ENCODE data around the gene ATP6AP1.

ATP6AP1 gene

GRCh38 chrX:154452823-154453222 is 24.3 kb downstream of the ATP6AP1 start:
- no peak for DNase-seq

DNA sequence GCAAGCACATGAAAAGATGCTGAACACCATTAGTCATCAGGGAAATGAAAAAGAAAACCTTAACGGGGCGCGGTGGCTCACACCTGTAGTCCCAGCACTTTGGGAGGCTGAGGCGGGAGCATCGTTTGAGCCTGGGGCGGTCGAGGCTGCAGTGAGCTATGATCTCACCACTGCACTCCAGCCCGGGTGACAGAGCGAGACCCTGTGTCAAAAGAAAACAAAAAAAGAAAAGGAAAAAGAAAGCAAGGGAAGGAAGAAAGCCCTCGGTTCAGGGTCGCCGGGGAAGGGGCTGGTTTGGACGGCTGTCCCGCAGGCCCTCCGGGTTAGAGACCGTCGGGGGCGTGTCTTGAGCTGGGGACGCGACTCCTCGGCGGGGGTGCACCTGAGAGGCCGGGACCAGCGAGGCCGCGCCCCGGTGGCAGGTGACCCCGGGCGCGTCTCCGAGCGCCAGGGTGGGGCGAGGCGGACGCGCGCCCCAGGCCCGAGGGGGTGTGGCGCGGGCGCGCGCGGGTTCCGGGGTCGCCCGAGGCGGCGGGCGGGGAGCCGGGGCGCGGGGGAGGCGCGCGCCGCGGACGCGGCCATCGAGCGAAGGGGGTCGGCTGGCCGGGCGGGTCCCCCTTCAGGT is 29.1 kb downstream of the ATP6AP1 start:
- peak; percentile 1 for DNase-seq

DNA sequence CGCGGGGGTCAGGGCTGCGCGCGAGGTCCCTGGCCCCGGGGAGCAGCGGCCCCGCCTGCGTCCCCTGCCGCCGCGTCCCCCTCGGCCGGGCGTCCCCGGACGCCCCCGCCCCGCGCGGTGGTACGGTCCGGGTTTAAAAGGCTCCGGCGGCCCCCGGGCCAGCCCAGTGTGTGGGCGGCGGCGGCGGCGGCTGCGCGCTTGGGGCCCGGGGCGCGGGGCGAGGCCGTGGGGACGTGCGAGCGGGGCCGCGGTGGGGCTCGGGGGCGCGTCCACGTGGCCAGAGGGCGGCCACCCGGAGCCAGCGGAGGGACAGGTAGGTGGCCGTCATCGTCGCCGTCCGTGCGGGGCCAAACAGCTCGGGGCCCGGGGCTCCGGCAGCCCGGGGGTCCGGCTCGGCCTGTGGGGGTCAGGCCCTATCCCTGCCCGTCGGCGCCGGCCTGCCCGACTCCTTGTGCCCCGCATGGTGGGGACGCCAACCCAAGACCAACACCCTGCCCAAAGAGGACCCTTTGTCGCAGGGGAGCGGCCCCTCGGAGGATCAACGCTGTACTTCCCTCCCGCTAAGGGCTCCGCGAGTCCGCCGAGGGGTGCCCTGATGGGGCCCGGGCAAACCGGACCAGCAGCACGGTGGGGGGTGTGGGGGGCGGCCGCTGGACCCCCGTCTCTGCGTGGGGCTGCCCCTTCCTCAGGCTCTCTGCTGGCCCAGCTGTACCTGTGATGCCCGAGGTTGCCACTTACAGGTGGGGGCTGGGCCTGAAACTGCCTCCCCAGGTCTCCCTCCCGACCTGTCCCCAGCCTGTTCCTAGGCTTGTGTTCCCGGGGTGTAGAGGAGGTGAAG is 29.9 kb downstream of the ATP6AP1 start, which contains the start of gene PLXNA3:
TSS of gene PLXNA3 (plus strand) at position 166 of the 838 bp plus-strand sequence. CDS start 1,903 bp downstream, outside the sequence.
- DNase-seq, result no peak

- DNase-seq, result peak; percentile 6
Observed at GRCh38 chrX:154458954-154459778, 30.7 kb downstream of the ATP6AP1 start.

- DNase-seq, result no peak
Observed at GRCh38 chrX:154459832-154460231, 31.4 kb downstream of the ATP6AP1 start.

GRCh38 chrX:154460326-154460725 is 31.8 kb downstream of the ATP6AP1 start:
- no peak for DNase-seq

DNA sequence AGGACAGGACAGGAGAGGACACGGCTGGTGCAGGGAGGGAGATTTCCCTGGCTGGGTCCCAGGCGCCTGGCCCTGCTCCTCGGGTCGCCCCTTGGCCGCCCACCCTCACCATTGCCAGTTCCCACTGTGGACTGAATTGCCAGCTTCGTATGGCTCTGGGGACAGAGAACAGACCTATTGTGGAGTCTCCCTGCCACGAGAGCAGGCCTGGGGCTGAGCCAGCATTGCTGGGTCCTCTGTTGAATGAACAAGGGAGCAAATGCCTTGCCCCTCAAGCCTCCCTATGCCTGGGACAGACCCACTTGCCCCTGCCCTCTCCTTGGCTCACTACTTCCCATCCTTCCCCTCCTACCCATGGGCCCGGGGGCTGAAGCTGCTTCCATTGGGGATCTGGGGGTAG is 33.9 kb downstream of the ATP6AP1 start:
- no peak for DNase-seq

DNA sequence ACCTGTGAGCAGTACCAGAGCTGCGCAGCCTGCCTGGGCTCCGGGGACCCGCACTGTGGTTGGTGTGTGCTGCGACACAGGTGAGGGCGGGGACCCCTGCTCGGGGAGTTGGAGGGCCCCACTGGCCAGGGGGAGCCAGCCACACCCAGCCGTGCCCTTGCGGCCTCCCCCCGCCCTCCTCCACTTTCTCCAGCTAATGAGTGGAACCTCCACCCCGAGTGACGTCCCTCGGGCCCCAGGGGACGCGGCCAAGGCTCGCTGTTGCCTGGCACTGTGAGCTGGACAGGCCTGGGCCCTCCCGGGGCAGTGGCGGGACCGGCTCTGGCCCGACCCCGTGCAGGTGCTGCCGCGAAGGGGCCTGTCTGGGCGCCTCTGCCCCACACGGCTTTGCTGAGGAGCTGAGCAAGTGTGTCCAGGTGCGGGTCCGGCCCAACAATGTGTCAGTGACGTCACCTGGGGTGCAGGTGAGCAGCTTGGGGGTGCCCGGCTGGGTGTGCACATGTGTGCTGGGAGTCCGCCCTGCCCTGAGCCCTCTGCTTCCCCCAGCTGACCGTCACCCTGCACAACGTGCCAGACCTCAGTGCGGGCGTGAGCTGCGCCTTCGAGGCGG is 35.2 kb downstream of the ATP6AP1 start:
- no peak for DNase-seq

DNA sequence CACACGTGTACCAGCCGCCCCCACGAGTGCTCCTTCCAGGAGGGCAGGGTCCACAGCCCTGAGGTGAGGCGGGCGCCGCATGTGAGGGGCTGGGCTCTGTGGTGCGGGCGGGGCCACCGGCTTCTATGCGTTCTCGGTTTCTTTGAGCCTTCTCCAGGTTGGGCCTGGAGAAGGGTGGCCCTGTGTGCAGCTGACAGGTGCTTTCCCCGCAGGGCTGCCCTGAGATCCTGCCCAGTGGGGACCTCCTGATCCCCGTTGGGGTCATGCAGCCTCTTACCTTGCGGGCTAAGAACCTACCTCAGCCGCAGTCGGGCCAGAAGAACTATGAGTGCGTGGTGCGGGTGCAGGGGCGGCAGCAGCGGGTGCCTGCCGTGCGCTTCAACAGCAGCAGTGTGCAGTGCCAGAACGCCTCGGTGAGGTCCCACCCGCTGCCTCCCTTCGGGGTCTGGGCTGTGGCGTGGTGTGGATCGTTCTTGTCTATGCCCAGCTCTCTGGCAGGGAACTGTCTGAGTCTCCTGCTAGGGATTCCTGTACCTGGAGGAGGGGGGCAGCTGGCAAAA is 36.4 kb downstream of the ATP6AP1 start:
- DNase-seq, result no peak

DNA sequence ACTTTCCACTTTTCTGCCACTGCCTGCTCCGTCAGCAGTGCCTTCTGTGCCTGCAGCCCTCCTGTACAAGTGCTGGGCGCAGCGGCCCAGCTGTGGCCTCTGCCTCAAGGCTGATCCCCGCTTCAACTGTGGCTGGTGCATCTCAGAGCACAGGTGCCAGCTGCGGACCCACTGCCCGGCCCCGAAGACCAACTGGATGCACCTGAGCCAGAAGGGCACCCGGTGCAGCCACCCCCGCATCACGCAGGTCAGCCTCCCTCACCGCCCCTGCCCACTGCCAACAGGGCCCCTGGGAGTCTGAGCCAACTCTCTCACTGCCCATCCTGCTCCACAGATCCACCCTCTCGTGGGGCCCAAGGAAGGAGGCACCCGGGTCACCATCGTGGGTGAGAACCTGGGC is 37.1 kb downstream of the ATP6AP1 start:
- no peak for DNase-seq

GRCh38 chrX:154466036-154466435 is 37.6 kb downstream of the ATP6AP1 start:
- DNase-seq, result no peak

GRCh38 chrX:154466907-154467306 is 38.4 kb downstream of the ATP6AP1 start:
- no peak for DNase-seq

- DNase-seq, result no peak
Observed at GRCh38 chrX:154467556-154467955, 39.1 kb downstream of the ATP6AP1 start.

DNA sequence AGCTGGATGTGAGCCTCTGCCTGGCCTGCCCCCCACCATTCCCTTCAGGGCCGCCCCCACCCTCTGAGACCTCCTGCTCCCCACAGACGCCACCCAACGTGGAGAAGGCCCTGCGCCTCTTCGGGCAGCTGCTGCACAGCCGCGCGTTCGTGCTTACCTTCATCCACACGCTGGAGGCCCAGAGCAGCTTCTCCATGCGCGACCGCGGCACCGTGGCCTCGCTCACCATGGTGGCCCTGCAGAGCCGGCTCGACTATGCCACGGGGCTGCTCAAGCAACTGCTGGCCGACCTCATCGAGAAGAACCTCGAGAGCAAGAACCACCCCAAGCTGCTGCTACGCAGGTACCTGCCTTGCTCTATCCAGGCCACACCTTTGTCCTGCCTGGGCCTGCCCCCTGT is 39.7 kb downstream of the ATP6AP1 start:
- no peak for DNase-seq

- DNase-seq, result no peak
Observed at GRCh38 chrX:154469114-154469513, 40.6 kb downstream of the ATP6AP1 start.

DNA sequence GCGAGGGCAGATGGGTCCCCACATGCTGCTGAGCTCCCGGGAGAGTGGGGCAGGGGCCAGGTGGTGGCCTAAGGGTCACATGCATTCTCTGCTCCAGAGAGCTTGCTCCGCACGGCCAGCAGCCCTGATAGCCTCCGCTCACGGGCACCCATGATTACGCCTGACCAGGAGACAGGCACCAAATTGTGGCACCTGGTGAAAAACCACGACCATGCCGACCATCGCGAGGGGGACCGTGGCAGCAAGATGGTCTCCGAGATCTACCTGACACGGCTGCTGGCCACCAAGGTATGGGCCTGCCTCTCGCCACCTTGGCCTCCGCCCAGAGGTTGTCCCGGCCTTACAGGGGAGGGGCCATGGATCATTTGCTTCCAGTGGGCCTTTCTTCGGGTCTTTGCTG is 41.4 kb downstream of the ATP6AP1 start:
- DNase-seq, result no peak

DNA sequence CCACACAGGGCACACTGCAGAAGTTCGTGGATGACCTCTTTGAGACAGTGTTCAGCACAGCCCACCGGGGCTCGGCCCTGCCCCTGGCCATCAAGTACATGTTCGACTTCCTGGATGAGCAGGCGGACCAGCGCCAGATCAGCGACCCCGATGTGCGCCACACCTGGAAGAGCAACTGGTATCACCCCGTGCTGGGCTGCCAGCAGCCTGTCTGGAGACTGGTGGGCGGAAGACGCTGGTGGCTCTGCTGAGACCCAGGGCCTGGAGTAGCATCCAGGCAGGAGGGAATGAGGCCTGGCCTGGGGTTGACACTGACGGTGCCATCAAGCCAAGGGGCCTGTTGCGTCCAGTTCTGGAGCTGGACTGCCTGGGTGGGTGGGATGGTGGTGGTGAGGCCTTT is 42.0 kb downstream of the ATP6AP1 start:
- DNase-seq, result no peak

DNA sequence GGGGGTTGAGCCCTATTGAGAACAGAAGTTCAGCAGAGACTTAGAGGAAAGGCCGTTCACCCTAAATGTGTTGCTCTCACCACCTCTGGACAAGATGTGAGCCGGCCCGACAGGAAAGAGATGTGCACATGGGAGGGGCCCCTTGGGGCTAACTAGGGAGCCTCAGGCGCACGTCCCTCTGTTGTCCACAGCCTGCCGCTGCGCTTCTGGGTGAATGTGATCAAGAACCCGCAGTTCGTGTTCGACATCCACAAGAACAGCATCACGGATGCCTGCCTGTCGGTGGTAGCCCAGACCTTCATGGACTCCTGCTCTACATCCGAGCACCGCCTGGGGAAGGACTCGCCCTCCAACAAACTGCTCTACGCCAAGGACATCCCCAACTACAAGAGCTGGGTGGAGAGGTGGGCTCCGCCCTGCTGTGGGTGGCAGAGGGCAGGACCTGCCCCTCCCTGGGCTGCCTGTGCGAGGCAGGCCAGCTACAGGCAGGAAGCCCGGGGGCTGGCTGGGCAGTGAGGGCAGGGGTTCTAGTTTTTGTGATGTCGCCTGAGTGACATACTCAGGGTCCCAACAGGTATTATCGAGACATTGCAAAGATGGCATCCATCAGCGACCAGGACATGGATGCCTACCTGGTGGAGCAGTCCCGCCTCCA is 42.6 kb downstream of the ATP6AP1 start:
- no peak for DNase-seq

DNA sequence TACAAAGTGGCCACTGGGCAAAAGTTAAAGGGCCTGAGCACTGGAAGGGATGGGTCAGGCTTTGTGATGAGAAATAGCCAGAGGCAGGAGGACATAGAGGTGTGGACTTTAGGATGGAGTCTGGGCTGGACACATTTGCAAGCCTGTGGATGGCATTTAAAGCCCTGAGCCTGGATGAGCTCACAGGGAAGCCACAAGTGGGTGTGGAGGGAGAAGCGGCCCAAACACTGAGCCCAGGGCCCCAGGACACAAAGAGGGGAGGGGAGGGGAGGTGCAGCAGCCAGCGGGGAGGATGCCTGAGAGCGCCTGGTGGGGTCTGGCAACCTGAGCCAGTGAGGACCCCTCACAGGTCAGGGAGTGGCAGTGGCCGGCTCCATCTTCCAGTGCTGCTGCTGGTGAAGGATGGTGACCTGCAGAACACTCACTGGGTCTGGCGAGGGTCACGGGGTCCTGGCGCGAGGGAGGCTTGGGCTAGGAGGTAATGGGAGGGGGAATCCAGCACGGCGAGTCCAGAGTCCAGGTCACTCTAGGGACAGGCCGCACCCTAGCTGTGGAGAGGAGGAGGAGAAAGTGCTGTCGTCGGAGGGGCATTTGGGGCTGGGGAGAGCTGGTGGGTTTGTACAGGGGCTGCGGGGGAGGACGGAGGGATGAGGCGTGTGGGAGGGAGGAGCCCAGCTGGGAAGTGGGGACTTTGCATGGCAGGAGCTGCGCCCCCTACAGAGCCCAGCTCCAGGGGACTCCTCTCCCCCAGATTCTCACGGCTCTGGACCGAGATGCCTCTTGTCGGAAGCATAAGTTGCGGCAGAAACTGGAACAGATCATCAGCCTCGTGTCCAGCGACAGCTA is 43.6 kb downstream of the ATP6AP1 start:
- no peak for DNase-seq

DNA sequence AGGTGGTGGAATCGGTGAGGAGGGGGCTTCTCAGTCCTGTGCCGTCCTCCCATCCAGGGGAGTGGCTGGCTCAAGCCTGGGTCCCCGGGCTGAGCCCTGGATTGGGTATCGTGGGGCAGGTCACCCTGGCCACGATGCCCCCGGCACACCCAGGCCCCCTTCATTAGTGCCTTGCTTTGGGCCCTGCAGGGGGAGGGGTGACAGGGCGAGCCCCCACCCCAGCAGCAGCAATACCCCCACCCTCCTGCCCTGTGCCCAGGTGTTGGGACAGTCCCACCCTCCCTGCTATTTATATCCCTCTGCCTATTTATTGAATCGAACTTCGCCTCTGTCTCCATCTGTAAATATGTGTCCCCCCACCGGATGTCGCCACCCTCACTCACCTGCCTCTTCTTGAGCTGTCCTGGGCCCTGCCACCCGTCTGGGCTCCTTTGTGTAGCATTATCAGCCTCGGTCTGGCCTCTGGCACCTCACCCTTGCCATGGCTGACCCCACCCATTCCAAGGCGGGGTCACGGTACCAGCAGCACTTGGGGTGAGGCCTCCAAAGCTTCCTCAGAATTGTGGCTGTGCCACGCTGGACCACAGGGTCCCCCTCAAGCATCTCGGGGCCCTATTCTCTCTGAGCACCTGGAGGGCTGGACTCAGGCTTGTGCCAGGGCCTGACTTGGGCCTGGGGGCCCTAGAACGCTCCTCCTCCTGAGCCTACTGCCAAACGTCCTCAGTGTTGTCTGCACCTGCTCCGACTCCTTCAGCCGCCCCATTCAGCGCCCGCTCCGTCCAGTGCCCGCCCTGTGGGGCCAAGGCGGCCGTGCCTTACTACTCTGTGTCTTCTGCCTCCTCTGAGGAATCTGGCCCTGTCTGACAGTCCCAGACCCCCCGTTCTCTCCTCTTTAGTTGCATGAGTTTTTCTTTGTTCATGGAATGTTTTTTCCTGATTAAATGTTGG is 44.5 kb downstream of the ATP6AP1 start:
- DNase-seq, result no peak
